GM19438 (cell line): ENCODE results near the gene CKAP2L.

Experiments used
- ATAC-seq: cut with Tn5 transposase; IDR thresholded peaks from one replicate; pipeline ENCODE4 v1.9.1; 2021; ENCODE audit warnings: low read depth; ENCODE audit not compliant: unreplicated experiment

The CKAP2L gene

GRCh38 chr2:112767693-112768330 is 3.4 kb upstream of the CKAP2L start:
- no peak for ATAC-seq

GRCh38 chr2:112765251-112765650 is 842 bp upstream of the CKAP2L start:
- ATAC-seq = no peak

DNA sequence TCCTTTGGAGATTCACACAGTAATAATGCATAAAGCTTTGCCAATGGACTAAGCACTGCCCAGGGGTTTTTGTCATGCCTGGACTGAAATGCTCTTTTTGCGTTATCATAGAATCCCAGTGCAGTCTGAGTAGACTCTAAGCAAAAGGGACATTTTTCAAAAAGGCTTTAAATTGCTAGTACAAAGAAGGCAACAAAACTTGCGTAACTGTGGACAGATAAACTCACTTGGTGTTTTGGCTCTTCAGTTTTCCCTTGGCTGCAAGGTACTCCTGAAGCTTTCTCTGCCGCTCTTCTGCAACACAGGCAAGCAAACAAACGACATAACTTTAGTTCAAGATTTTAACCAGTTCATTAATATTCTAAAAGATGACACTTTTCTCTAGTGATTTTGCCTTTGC is 2.1 kb downstream of the CKAP2L start:
- no peak for ATAC-seq

DNA sequence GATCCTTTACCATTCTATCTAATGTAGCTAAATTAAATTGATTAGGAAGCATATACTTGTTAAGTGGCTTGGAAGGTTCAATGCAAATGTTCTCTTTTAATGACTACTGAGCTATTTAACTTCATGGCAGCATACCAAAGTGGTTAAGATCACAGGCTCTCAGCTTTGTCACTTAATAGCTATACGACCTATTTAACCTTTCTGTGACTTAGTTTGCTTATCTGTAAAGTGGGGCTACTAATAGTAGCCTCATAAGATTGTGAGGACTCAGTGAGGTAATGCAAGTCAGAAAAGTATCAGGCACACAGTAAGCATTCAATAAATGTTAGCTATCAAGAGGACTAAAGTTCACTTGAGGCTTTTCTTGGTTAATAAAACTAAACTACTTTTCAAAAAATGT is 4.3 kb downstream of the CKAP2L start:
- no peak for ATAC-seq

GRCh38 chr2:112758711-112759110 is 5.7 kb downstream of the CKAP2L start:
- no peak for ATAC-seq

DNA sequence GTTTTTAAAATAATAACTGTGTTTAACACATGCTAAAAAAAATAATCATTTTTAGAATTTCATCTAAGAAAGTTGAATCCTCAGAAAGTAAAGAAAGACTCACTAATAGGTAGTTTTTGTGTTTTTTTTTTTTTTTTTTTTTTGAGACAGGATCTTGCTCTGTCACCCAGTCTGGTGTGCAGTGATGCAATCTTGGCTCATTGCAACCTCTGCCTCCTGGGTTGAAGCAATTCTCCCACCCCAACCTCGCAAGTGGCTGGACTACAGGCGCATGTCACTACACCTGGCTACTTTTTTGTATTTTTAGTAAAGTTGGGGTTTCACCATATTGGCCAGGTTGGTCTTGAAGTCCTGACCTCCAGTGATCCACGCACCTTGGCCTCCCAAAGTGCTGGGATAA is 7.1 kb downstream of the CKAP2L start:
- ATAC-seq = no peak

- no peak for ATAC-seq
Observed at GRCh38 chr2:112756207-112756606, 8.2 kb downstream of the CKAP2L start.

- ATAC-seq = no peak
Observed at GRCh38 chr2:112755444-112755843, 9.0 kb downstream of the CKAP2L start.

DNA sequence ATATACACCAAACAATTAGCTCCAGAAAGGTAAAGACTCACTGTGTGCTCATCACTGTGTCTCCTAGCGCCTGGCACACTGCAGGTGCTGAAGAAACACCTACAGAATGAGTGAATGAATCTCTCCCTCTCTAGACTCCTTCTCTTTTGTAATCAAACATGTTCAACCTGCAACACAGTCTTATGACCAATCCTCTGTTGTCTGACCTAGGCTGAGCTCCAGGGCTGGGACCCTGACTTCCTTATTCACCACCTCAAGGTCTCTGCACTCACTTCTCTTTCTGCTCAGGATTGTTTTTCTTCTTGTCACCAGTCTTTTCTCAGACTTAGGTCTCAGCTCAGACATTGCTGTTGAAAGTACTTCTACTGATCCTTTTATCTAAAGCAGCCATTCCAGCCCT is 9.8 kb downstream of the CKAP2L start:
- ATAC-seq = no peak

DNA sequence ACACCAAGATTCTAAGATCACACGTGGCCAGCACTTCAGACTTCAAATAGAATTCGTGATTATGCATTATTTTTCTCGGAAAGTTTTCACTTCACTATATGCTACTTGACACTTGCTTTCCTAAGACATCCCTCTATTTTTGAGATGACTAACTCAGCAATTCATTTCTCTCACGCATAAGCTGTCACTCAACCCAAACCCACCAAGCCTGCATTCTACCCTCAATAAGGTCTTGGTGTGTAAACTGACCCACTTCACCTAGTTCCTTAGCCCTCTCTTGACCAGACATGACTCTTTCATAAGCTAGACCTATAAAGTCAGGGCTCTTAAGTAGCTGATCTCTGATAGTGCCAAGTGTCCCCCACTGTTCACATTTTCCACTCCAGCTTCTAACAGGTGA is 11.7 kb downstream of the CKAP2L start:
- ATAC-seq = no peak

GRCh38 chr2:112751451-112752197 is 12.8 kb downstream of the CKAP2L start:
- ATAC-seq = no peak

- no peak for ATAC-seq
Observed at GRCh38 chr2:112750560-112750843, 13.9 kb downstream of the CKAP2L start.

- peak; percentile 80 for ATAC-seq
Observed at GRCh38 chr2:112749755-112750559, 14.5 kb downstream of the CKAP2L start.

- ATAC-seq = no peak
Observed at GRCh38 chr2:112740527-112740926, 23.9 kb downstream of the CKAP2L start.

GRCh38 chr2:112737542-112738232 is 26.7 kb downstream of the CKAP2L start:
- no peak for ATAC-seq

GRCh38 chr2:112733871-112734270 is 30.5 kb downstream of the CKAP2L start:
- ATAC-seq = no peak

DNA sequence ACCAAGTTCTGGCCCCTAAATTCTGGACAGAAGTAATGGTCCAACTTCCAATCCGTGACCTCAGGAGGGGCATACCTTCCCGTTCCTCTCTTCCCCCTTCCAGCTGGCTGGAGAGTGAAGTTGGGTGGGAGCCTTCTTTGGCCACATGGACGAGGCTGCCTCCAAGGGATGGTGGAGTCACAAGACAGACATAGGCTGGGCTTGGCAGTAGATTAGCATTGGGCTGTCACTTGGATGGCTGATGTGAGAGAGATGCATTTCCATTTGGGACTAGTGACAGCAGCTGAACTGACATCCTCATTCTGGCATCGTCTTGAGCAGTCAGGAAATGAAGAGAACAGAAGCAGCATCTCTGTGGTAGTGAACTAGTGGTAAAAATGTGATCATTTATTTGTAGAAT is 31.0 kb downstream of the CKAP2L start:
- no peak for ATAC-seq

GRCh38 chr2:112731479-112731878 is 32.9 kb downstream of the CKAP2L start:
- ATAC-seq = no peak

- no peak for ATAC-seq
Observed at GRCh38 chr2:112730791-112731190, 33.6 kb downstream of the CKAP2L start.

- ATAC-seq = no peak
Observed at GRCh38 chr2:112730216-112730615, 34.2 kb downstream of the CKAP2L start.
